Glutamatergic neuron (in vitro differentiated cells): ENCODE data around the gene KAT8. TPM values are rescaled to one million over a fixed set of nuclear protein-coding genes. Genes with fewer than 3 reads are reported as not detected.
"Not testable (repeated sequence)": the region's sequence is repeated elsewhere in the genome, so short reads cannot be mapped to it uniquely, and the experiment has no call there.

Experiments used
- DNase-seq: peaks from one replicate; pipeline ENCODE4 v3.0.0; 2022
- H3K27ac Mint-ChIP-seq: one replicate; pipeline ENCODE4 v1.8.0; 2020; ENCODE audit warnings: mild to moderate bottlenecking, mixed read lengths, inconsistent platforms; ENCODE audit not compliant: unreplicated experiment
- H3K27me3 Mint-ChIP-seq: one replicate; pipeline ENCODE4 v1.8.0; 2020; ENCODE audit warnings: mild to moderate bottlenecking, moderate library complexity, mixed read lengths, inconsistent platforms; ENCODE audit not compliant: unreplicated experiment
- H3K36me3 Mint-ChIP-seq: one replicate; pipeline ENCODE4 v1.8.0; 2020; ENCODE audit warnings: mild to moderate bottlenecking, mixed read lengths, inconsistent platforms; ENCODE audit not compliant: unreplicated experiment
- H3K4me1 Mint-ChIP-seq: one replicate; pipeline ENCODE4 v1.8.0; 2020; ENCODE audit warnings: mild to moderate bottlenecking, low read depth, mixed read lengths, inconsistent platforms; ENCODE audit not compliant: unreplicated experiment
- H3K4me3 Mint-ChIP-seq: one replicate; pipeline ENCODE4 v1.8.0; 2020; ENCODE audit warnings: mild to moderate bottlenecking, mixed read lengths, inconsistent platforms; ENCODE audit not compliant: unreplicated experiment
- H3K9me3 Mint-ChIP-seq: one replicate; pipeline ENCODE4 v1.8.0; 2020; ENCODE audit warnings: mild to moderate bottlenecking, moderate library complexity, mixed read lengths, inconsistent platforms; ENCODE audit not compliant: unreplicated experiment
- total RNA-seq: library from RNA; stranded (reverse); fragmentation: NEBNext Ultra II Directional; extraction: Animal tissue kit (Norgen Biotek cat#: 25700); gene quantifications from one replicate; pipeline ENCODE4 v1.2.1, GENCODE V29; 2021; ENCODE audit not compliant: unreplicated experiment
- TF ChIP-seq, protein P1 (sequence below): fragments of 200-600 bp; sonication (generic); IDR thresholded peaks from one replicate; pipeline ENCODE4 v1.5.0; 2021; ENCODE audit not compliant: partially characterized antibody, unreplicated experiment

The KAT8 gene
- total RNA-seq, 1 donor from 2014 or later, result 61.2 TPM

DNA sequence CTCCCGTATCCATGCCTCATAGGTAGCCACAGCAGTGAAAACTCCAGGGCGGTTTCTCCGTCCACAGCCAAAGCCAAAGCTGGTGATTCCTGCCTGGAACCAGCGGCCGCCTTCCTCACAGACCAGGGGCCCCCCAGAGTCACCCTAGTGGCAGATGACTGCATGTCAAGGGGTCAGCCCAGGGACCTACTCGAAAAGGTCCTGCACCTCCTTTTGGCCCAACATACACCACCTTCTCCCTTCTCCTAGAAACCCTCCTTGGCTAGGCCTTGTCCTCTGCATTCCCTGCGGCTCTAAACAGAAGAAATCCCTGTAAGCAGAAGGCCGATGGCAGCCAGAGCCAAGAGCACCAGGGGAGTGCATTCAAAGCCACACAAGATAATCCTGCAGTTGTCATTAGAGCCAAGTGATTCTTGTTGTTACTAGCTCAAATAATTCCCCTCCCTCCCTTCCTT, 26.3 kb downstream of the KAT8 start:
- H3K9me3 Mint-ChIP-seq, result peaks cover 7% of the 10 kb centered on the region
- DNase-seq, result no peak
- peak overlapping the region; percentile 62 for H3K27ac Mint-ChIP-seq
- TF ChIP-seq, protein P1, sequence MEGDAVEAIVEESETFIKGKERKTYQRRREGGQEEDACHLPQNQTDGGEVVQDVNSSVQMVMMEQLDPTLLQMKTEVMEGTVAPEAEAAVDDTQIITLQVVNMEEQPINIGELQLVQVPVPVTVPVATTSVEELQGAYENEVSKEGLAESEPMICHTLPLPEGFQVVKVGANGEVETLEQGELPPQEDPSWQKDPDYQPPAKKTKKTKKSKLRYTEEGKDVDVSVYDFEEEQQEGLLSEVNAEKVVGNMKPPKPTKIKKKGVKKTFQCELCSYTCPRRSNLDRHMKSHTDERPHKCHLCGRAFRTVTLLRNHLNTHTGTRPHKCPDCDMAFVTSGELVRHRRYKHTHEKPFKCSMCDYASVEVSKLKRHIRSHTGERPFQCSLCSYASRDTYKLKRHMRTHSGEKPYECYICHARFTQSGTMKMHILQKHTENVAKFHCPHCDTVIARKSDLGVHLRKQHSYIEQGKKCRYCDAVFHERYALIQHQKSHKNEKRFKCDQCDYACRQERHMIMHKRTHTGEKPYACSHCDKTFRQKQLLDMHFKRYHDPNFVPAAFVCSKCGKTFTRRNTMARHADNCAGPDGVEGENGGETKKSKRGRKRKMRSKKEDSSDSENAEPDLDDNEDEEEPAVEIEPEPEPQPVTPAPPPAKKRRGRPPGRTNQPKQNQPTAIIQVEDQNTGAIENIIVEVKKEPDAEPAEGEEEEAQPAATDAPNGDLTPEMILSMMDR, result no peak
- H3K4me3 Mint-ChIP-seq, result peak overlapping the region; percentile 49
- peaks cover 3% of the 10 kb centered on the region for H3K4me1 Mint-ChIP-seq
- peaks cover 4% of the 10 kb centered on the region for H3K36me3 Mint-ChIP-seq
- H3K27me3 Mint-ChIP-seq, result peaks cover 16% of the 10 kb centered on the region

DNA sequence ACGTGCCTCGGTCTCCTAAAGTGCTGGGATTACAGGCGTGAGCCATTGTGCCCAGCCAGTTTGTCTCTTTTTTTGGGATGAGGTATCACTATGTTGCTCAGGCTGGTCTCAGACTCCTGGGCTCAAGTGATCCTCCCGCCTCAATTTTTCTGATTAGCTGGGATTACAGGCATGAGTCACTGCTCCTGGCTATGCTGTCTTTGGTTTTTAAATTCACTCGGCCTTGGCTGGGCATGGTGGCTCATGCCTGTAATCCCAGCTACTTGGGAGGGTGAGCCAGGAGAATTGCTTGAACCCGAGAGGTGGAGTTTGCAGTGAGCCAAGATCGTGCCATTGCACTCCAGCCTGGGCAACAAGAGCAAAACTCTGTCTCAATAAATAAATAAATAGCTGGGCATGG, 27.0 kb downstream of the KAT8 start:
- H3K27me3 Mint-ChIP-seq, result peaks cover 16% of the 10 kb centered on the region
- DNase-seq, H3K27ac Mint-ChIP-seq, H3K4me1 Mint-ChIP-seq, H3K4me3 Mint-ChIP-seq, H3K36me3 Mint-ChIP-seq, H3K9me3 Mint-ChIP-seq: not testable (repeated sequence)

- peaks cover 3% of the 10 kb centered on the region for H3K4me1 Mint-ChIP-seq
- H3K27me3 Mint-ChIP-seq, result peaks cover 16% of the 10 kb centered on the region
- no peak overlapping the region for H3K27ac Mint-ChIP-seq
- no peak for DNase-seq
- peaks cover 7% of the 10 kb centered on the region for H3K9me3 Mint-ChIP-seq
- TF ChIP-seq, protein P1, result no peak
- H3K4me3 Mint-ChIP-seq, result no peak overlapping the region
- H3K36me3 Mint-ChIP-seq, result peaks cover 4% of the 10 kb centered on the region
Measured at GRCh38 chr16:31145398-31145990, 28.0 kb downstream of the KAT8 start.

DNA sequence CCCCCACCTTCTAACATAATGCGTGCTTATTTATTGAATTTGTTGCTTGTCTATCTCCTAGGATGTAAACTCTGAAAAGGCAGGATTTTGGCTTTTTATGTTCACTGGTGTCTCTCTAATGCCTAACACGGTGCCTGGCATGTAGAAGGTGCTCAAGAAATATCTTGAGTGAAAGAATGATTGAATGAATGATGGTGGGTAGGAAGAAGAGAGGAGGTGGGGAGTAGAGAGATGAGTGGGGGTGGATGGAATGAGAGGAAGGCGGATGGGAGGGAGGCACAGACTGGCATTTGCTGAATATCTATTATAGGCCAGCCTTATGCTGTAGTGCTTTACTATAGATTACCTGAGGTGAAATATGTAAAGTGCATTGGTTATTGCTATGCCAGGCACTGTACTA, 30.1 kb downstream of the KAT8 start:
- TF ChIP-seq, protein P1, result no peak
- Mint-ChIP-seq H3K9me3 (peaks cover 1% of the 10 kb centered on the region), H3K36me3 (peaks cover 4% of the 10 kb centered on the region)

GRCh38 chr16:31148281-31148728, 30.8 kb downstream of the KAT8 start:
- TF ChIP-seq, protein P1, result no peak
- H3K9me3 Mint-ChIP-seq, result peaks cover 1% of the 10 kb centered on the region
- no peak for DNase-seq
- H3K4me1 Mint-ChIP-seq, result peaks cover 1% of the 10 kb centered on the region
- H3K4me3 Mint-ChIP-seq, result no peak overlapping the region
- no peak overlapping the region for H3K27ac Mint-ChIP-seq
- H3K27me3 Mint-ChIP-seq, result peaks cover 16% of the 10 kb centered on the region
- H3K36me3 Mint-ChIP-seq, result peaks cover 4% of the 10 kb centered on the region

More for the DNA sequence above, 30.1 kb downstream of the KAT8 start:
- Mint-ChIP-seq H3K27ac (no peak overlapping the region), H3K27me3 (peaks cover 16% of the 10 kb centered on the region), H3K4me1 (peaks cover 1% of the 10 kb centered on the region), H3K4me3 (no peak overlapping the region)
- DNase-seq, result no peak
